A673 (cell line): ENCODE results near the gene PPTC7. TPM values are rescaled to one million over a fixed set of nuclear protein-coding genes. Genes with fewer than 3 reads are reported as not detected.

Experiments used
- BruUV-seq: library from RNA; stranded (reverse); fragments of 400-500 nt; replicated peaks from 2 replicates; lab custom pipeline; 2021; lab: Mats Ljungman, UMichigan
- CTCF ChIA-PET: fragments of 300-600 bp; sonication (Branson Sonifier 250); formaldehyde crosslinking; loops from one replicate; lab custom pipeline; 2022; ENCODE audit warnings: antibody characterized with exemption; lab: Charles Lee
- POLR2A ChIA-PET: fragments of 300-600 bp; sonication (Branson Sonifier 250); formaldehyde crosslinking; loops from one replicate; lab custom pipeline; 2022; ENCODE audit warnings: antibody characterized with exemption; ENCODE audit not compliant: low non-redundant PET; lab: Charles Lee
- DNase-seq: peaks from one replicate; pipeline ENCODE4 v3.0.0-alpha.2; 2015; ENCODE audit warnings: low spot score
- H3K27ac ChIP-seq: fragments of 200-600 bp; sonication (generic); 2 replicates; pipeline ENCODE4 v1.5.1; 2016; ENCODE audit warnings: mixed run types, low read depth, mild to moderate bottlenecking, mixed read lengths, antibody characterized with exemption, low read length; ENCODE audit not compliant: poor library complexity, severe bottlenecking
- H3K27me3 ChIP-seq: fragments of 200-600 bp; sonication (generic); replicated peaks from 2 replicates; pipeline ENCODE4 v1.6.1; 2017; ENCODE audit warnings: mixed run types, low read depth, mild to moderate bottlenecking, mixed read lengths, antibody characterized with exemption, low read length; ENCODE audit not compliant: insufficient read depth, poor library complexity
- H3K36me3 ChIP-seq: fragments of 200-600 bp; sonication (generic); 2 replicates; pipeline ENCODE4 v1.6.1; 2016; ENCODE audit warnings: mixed run types, mild to moderate bottlenecking, mixed read lengths, antibody characterized with exemption, low read length; ENCODE audit not compliant: insufficient read depth, poor library complexity, severe bottlenecking
- H3K4me1 ChIP-seq: fragments of 200-600 bp; sonication (generic); 2 replicates; pipeline ENCODE4 v1.6.1; 2017; ENCODE audit warnings: mixed run types, mild to moderate bottlenecking, mixed read lengths, antibody characterized with exemption, low read length; ENCODE audit not compliant: insufficient read depth, poor library complexity, severe bottlenecking
- H3K4me3 ChIP-seq: fragments of 200-600 bp; sonication (generic); 2 replicates; pipeline ENCODE4 v1.5.1; 2016; ENCODE audit warnings: low read depth, mixed run types, mild to moderate bottlenecking, mixed read lengths, low read length; ENCODE audit not compliant: poor library complexity, severe bottlenecking
- H3K9me3 ChIP-seq: fragments of 200-600 bp; sonication (generic); 2 replicates; pipeline ENCODE4 v1.6.1; 2016; ENCODE audit warnings: mixed run types, low read depth, mild to moderate bottlenecking, mixed read lengths, antibody characterized with exemption, low read length; ENCODE audit not compliant: poor library complexity, severe bottlenecking
- CTCF ChIP-seq: fragments of 300-800, 200-600 bp; sonication (generic); conservative IDR thresholded peaks from 2 replicates; pipeline ENCODE4 v1.5.1; 2017; ENCODE audit warnings: low read depth, mild to moderate bottlenecking, antibody characterized with exemption, low read length, moderate library complexity, mixed read lengths
- EZH2 ChIP-seq: fragments of 200-600 bp; sonication (generic); IDR thresholded peaks from 2 replicates; pipeline ENCODE4 v1.6.1; 2017; ENCODE audit warnings: borderline replicate concordance, low read depth, mild to moderate bottlenecking, mixed read lengths, antibody characterized with exemption, low read length; ENCODE audit not compliant: poor library complexity, severe bottlenecking
- intact Hi-C: fragments of 100-400 bp; cut with micrococcal nuclease; formaldehyde crosslinking; loops from one replicate; pipeline ENCODE4 v1.10.0; 2022; ENCODE audit not compliant: unreplicated experiment
- total RNA-seq: library from RNA; stranded (reverse); gene quantifications from 2 replicates; pipeline ENCODE4 v1.2.3, GENCODE V29; 2021

Gene PPTC7
- total RNA-seq, 1 experiment from 2014 or later = 30.9 TPM

GRCh38 chr12:110579535-110580253 lies 3.4 kb downstream of the PPTC7 start:
- CTCF ChIA-PET = no interaction called here

GRCh38 chr12:110578694-110579534 lies 4.2 kb downstream of the PPTC7 start:
- BruUV-seq = no TSS peak
- H3K9me3 ChIP-seq = no peaks in the 10 kb centered on the region
- peaks cover 27% of the 10 kb centered on the region for H3K4me1 ChIP-seq
- intact Hi-C loops = no loop called here
- no peak overlapping the region for H3K4me3 ChIP-seq
- TF ChIP-seq CTCF = no peak
- no peak for TF ChIP-seq EZH2
- H3K27ac ChIP-seq = no peak overlapping the region
- ChIA-PET POLR2A (interaction anchor here (0.7 kb wide), 1 partner anchor 13 kb away, joined by 7 read pairs; no protein-coding TSS in a partner anchor), CTCF (no interaction called here)
- H3K36me3 ChIP-seq = no peaks in the 10 kb centered on the region
- H3K27me3 ChIP-seq = no peaks in the 10 kb centered on the region
- DNase-seq = no peak

More at GRCh38 chr12:110579535-110580253, 3.4 kb downstream of the PPTC7 start:
- Histone ChIP-seq H3K27ac (no peak overlapping the region), H3K9me3 (no peaks in the 10 kb centered on the region), H3K27me3 (no peaks in the 10 kb centered on the region), H3K36me3 (no peaks in the 10 kb centered on the region), H3K4me3 (no peak overlapping the region), H3K4me1 (peaks cover 27% of the 10 kb centered on the region)
- POLR2A ChIA-PET = interaction anchor here (0.7 kb wide), 1 partner anchor 13 kb away, joined by 7 read pairs; no protein-coding TSS in a partner anchor
- no TSS peak for BruUV-seq
- intact Hi-C loops = no loop called here
- DNase-seq = no peak
- TF ChIP-seq CTCF (no peak), EZH2 (no peak)

- CTCF ChIA-PET = no interaction called here
Measured at GRCh38 chr12:110577864-110578693, 5.0 kb downstream of the PPTC7 start.

More at GRCh38 chr12:110577864-110578693, 5.0 kb downstream of the PPTC7 start:
- Histone ChIP-seq H3K27ac (peak overlapping the region; percentile 36), H3K4me3 (no peak overlapping the region), H3K27me3 (no peaks in the 10 kb centered on the region), H3K4me1 (peaks cover 27% of the 10 kb centered on the region), H3K36me3 (no peaks in the 10 kb centered on the region), H3K9me3 (no peaks in the 10 kb centered on the region)
- DNase-seq = peak; percentile 25
- BruUV-seq = no TSS peak
- TF ChIP-seq CTCF (no peak), EZH2 (no peak)
- intact Hi-C loops = no loop called here
- POLR2A ChIA-PET = interaction anchor here (0.6 kb wide), 1 partner anchor 403 kb away, joined by 3 read pairs; no protein-coding TSS in a partner anchor
